C4-2B (cell line): ENCODE results near the gene NDOR1.

Experiments used
- ZFX ChIP-seq: fragments of 450-650 bp; IDR thresholded peaks from 2 replicates; pipeline ENCODE4 v1.6.1; 2017
- TF ChIP-seq, protein P1 (sequence below): fragments of 450-650 bp; conservative IDR thresholded peaks from 2 replicates; pipeline ENCODE4 v1.5.1; 2017; ENCODE audit warnings: mild to moderate bottlenecking

DNA sequence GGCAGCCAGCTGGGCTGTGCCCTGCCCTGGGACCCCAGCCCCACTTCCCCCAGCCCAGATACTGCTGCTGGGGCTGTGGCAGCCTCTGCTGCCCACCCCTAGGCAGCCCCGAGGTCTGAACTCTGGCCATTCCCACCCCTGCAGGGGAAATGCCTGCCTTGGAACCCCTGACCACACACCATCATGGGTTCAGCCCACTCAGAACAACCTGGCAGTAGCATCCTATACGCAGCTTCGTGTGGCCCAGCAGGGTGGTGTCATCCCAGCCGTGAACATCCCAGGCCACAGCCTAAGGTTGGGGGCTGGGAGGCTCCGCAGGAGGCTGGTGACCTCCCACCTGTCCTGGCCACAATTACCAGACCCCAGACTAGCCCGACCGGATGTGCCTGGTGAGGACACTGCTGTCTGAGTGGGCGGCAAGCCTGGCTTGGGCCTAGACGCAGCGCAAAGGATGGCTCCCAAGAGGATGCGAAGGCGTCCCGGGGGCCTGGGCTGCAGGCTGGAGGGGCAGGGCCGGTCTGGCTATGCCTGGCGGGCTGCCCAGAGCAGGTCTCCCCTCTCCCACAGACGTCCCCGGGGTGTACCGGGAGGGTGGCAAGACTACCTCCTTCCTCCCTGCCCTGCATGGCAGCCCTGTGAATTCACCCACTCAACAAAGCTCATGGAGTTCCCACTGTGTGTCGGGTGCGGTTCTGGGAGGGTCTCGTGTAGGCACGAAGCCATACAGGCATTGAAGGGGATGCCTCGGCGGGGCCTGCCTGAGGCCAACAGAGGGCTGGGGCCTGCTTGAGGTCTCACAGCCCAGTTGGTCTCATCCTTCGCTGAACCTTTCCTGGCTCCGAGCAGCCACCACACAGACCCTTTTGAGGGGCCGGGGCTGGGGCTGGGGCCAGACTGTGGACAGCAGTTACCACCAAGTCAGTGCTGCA is 23.7 kb downstream of the NDOR1 start:
- TF ChIP-seq, protein P1, sequence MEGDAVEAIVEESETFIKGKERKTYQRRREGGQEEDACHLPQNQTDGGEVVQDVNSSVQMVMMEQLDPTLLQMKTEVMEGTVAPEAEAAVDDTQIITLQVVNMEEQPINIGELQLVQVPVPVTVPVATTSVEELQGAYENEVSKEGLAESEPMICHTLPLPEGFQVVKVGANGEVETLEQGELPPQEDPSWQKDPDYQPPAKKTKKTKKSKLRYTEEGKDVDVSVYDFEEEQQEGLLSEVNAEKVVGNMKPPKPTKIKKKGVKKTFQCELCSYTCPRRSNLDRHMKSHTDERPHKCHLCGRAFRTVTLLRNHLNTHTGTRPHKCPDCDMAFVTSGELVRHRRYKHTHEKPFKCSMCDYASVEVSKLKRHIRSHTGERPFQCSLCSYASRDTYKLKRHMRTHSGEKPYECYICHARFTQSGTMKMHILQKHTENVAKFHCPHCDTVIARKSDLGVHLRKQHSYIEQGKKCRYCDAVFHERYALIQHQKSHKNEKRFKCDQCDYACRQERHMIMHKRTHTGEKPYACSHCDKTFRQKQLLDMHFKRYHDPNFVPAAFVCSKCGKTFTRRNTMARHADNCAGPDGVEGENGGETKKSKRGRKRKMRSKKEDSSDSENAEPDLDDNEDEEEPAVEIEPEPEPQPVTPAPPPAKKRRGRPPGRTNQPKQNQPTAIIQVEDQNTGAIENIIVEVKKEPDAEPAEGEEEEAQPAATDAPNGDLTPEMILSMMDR, result no peak
- TF ChIP-seq ZFX, result no peak
